Esophagus squamous epithelium (tissue), 4 donors: Measurements from ENCODE around the gene PRAME.

Experiments
- CTCF ChIP-seq, 6 experiments: fragments of 450-650 bp in 4 of 6; fragments of 200-600 bp in 2 of 6; sonication (generic) in 2 of 6; IDR thresholded peaks; one replicate each; pipeline ENCODE4 v1.5.1; 2016 to 2019; ENCODE audit warnings: antibody characterized with exemption in 6 of 6, mild to moderate bottlenecking in 4 of 6, moderate library complexity in 4 of 6
- POLR2A ChIP-seq, 4 donors: fragments of 450-650 bp; IDR thresholded peaks; one replicate each; pipeline ENCODE4 v1.6.1; 2017; ENCODE audit warnings: antibody characterized with exemption in 4 of 4, mild to moderate bottlenecking in 4 of 4, moderate library complexity in 3 of 4

- TF ChIP-seq CTCF (IDR thresholded peaks at IDR 0.05) (no peak), POLR2A (IDR thresholded peaks at IDR 0.05) (no peak)
Observed at GRCh38 chr22:22536515-22536914, 22.6 kb downstream of the PRAME start.
